Retinal pigment epithelial cell (primary cell): ENCODE measurements around the gene CFD.
"Not testable (repeated sequence)": the region's sequence is repeated elsewhere in the genome, so short reads cannot be mapped to it uniquely, and the experiment has no call there.

Experiments used
- DNase-seq: peaks from one replicate; pipeline ENCODE4 v3.0.0-alpha.2; 2010; ENCODE audit warnings: low read depth
- H3K4me3 ChIP-seq: 2 replicates; pipeline ENCODE4 v1.5.1; 2011; ENCODE audit warnings: mild to moderate bottlenecking, low read length, control low read depth, moderate library complexity
- CTCF ChIP-seq: conservative IDR thresholded peaks from 2 replicates; pipeline ENCODE4 v1.5.1; 2011; ENCODE audit warnings: low read depth, low read length, control low read depth, inconsistent platforms

Gene CFD

GRCh38 chr19:813219-814151, 46.0 kb upstream of the CFD start:
- H3K4me3 ChIP-seq: no peak overlapping the region
- no peak for DNase-seq
- TF ChIP-seq CTCF: no peak

- no peak overlapping the region for H3K4me3 ChIP-seq
- no peak for DNase-seq
- TF ChIP-seq CTCF: no peak
These were observed 45.0 kb upstream of the CFD start for GRCh38 chr19:814152-815078.

GRCh38 chr19:815079-815774, 44.2 kb upstream of the CFD start:
- TF ChIP-seq CTCF: no peak
- H3K4me3 ChIP-seq: no peak overlapping the region
- DNase-seq: no peak

- TF ChIP-seq CTCF: no peak
- DNase-seq: no peak
- H3K4me3 ChIP-seq: no peak overlapping the region
These were observed 43.5 kb upstream of the CFD start for GRCh38 chr19:815775-816499.

GRCh38 chr19:816500-816857, 43.0 kb upstream of the CFD start:
- no peak overlapping the region for H3K4me3 ChIP-seq
- no peak for DNase-seq
- no peak for TF ChIP-seq CTCF

- not testable (repeated sequence) for DNase-seq, H3K4me3 ChIP-seq
These were observed 39.3 kb upstream of the CFD start for GRCh38 chr19:820212-820611.
